Heart right ventricle (tissue), 16 donors: ENCODE measurements around the gene HBEGF. TPM values are rescaled to one million over a fixed set of nuclear protein-coding genes. Genes with fewer than 3 reads are reported as not detected.
A peak's percentile ranks its signal among the peaks of the same experiment; 100 is the strongest.

ENCODE experiments used
- ATAC-seq, 8 donors: fragments of 200-7000 bp; cut with Tn5 transposase; one replicate each; pipeline ENCODE4 v1.9.1; 2020; ENCODE audit warnings: mild to moderate bottlenecking in 8 of 8, moderate library complexity in 8 of 8, moderate number of reproducible peaks in 1 of 8
- DNase-seq, 2 donors: peaks; one replicate each; pipeline ENCODE4 v3.0.0-alpha.2; 2020
- H3K27ac ChIP-seq, 10 donors: fragments of 200-600 bp; sonication (generic) in 2 of 10; one replicate each; pipeline versions ENCODE4 v1.5.0 to v1.8.0; 2020 to 2022; ENCODE audit warnings: mild to moderate bottlenecking in 3 of 10
- H3K27me3 ChIP-seq, 7 donors: fragments of 200-600 bp; one replicate each; pipeline ENCODE4 v1.8.0; 2021 to 2022; ENCODE audit warnings: mild to moderate bottlenecking in 2 of 7
- H3K36me3 ChIP-seq, 9 donors: fragments of 200-600 bp; sonication (generic) in 1 of 9; one replicate each; pipeline versions ENCODE4 v1.5.0 to v1.8.0; 2020 to 2022; ENCODE audit warnings: mild to moderate bottlenecking in 2 of 9
- H3K4me1 ChIP-seq, 9 donors: fragments of 200-600 bp; sonication (generic) in 1 of 9; one replicate each; pipeline versions ENCODE4 v1.5.0 to v1.8.0; 2020 to 2022; ENCODE audit warnings: mild to moderate bottlenecking in 4 of 9
- H3K4me3 ChIP-seq, 10 donors: fragments of 200-600 bp; sonication (generic) in 2 of 10; one replicate each; pipeline versions ENCODE4 v1.5.0 to v1.8.0; 2020 to 2022; ENCODE audit warnings: mild to moderate bottlenecking in 7 of 10, moderate library complexity in 2 of 10
- H3K9me3 ChIP-seq, 11 donors: fragments of 200-600 bp in 10 of 11; sonication (generic) in 2 of 11; one replicate each; pipeline versions ENCODE4 v1.5.0 to v1.8.0; 2013 to 2022; ENCODE audit warnings: mild to moderate bottlenecking in 2 of 11, control low read depth in 1 of 11, moderate library complexity in 1 of 11
- WGBS, 2 donors: extraction: QIAGEN DNeasy Blood & Tissue Kit; methylation state at CpG; one replicate each; pipeline ENCODE4 v1.1.7; 2013; ENCODE audit warnings: inconsistent platforms in 1 of 2; 5-methylcytosine and 5-hydroxymethylcytosine counted together
- intact Hi-C, 10 donors: fragments of 100-400 bp; cut with DNase I; formaldehyde crosslinking; loops; one replicate each; pipeline versions ENCODE4 v1.11.1 to v1.14.2; 2022
- polyA plus RNA-seq, 2 donors: library from polyadenylated mRNA; stranded (reverse); fragments of 200-250 nt; gene quantifications; one replicate each; pipeline ENCODE4 v1.2.3, GENCODE V29; 2013
- total RNA-seq, 10 donors: library from RNA; stranded (reverse); fragmentation: NEBNext Ultra II Directional in 3 of 10; extraction: Animal tissue kit (Norgen Biotek cat#: 25700) in 3 of 10; gene quantifications; one replicate each; pipeline versions ENCODE4 v1.2.1 to v1.2.4, GENCODE V29; 2021 to 2023
- TF ChIP-seq, protein P1 (sequence below), 9 donors: fragments of 200-600 bp; sonication (generic) in 2 of 9; IDR thresholded peaks; one replicate each; pipeline versions ENCODE4 v1.5.0 to v1.8.0; 2021 to 2022; ENCODE audit warnings: antibody characterized with exemption in 9 of 9, mild to moderate bottlenecking in 5 of 9, moderate library complexity in 1 of 9
- donor health status: Arrhythmogenic right ventricular cardiomyopathy.
- donor health status: ischemic (EF 13 %, LVEDD 7.1; RV severe dilation, severe dysfunction).
- donor health status: healthy with polysubstance abuse.
- donor health status: DM: no; HTN: yes; CAD: no.
- donor health status: DM: no; HTN: no; CAD: no.
- donor health status: ischemic (EF 25% LVEDD 6.9; RV normal size, moderate dysfunction).
- donor health status: ischemic (EF 25% LVEDD 5.7; RV mildly dilated, moderate dysfunction).
- donor health status: healthy.
- donor health status: DM: yes; HTN: yes; CAD: no.
- donor health status: Ischemic cardiomyopathy.
- donor health status: ischemic (EF 35%, LVEDD 5.7; RV mildly dilated, moderate dysfunction).
- donor health status: nonischemic (EF 11% LVEDD 7.7; RV severe dilation, severe dysfunction).
- donor health status: DM: yes; HTN: yes; CAD: no.
- donor health status: PGD.
- donor health status: ischemic (EF 29% LVEDD 5.4; RV normal size, mild dysfunction).
- donor health status: nonischemic (EF 23%, LVEDD 6.1; RV moderate dilation, normal function).

The HBEGF gene
- total and polyA plus RNA-seq, 12 donors = 14.6 to 121 (median 32.4) TPM

DNA sequence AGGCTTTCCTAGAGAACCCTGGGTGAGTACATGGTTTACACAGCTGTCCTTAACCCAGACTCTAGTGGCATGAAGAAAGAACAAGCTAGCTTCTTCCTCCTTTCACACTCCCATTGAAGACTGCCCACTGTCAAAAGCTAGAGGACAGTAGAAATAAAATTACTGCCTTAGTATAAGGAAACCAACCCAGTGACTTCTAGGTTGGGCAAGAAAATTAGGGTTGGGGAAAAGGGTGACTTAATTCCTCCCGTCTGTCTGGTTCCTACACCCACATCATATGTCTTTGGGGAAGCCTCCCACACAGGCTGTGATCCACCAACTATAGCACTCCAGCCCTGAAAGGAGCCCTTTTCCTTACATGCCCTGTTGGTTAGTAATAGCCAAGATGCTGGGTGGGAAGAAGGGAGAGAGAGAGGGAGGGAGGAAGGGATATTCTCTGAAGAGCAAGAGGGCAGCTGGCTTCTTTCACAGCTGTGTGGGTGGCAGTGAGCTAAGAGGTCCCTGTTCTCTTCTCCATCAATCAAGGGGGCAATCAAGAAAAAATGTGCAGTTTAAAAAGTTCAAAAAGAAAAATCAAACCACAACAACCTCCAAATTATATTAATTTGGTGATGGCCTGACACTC lies 21.7 kb downstream of the HBEGF start:
- no peaks in the 10 kb centered on the region for H3K27me3 ChIP-seq
- ATAC-seq = peak in 3 of 8 donors; percentile 11 to 46 (median 17)
- intact Hi-C loops = no loop called here
- no peaks in the 10 kb centered on the region for H3K36me3 ChIP-seq
- no peak overlapping the region for H3K4me3 ChIP-seq
- no peak for DNase-seq
- no peaks in the 10 kb centered on the region for H3K9me3 ChIP-seq
- TF ChIP-seq, protein P1, sequence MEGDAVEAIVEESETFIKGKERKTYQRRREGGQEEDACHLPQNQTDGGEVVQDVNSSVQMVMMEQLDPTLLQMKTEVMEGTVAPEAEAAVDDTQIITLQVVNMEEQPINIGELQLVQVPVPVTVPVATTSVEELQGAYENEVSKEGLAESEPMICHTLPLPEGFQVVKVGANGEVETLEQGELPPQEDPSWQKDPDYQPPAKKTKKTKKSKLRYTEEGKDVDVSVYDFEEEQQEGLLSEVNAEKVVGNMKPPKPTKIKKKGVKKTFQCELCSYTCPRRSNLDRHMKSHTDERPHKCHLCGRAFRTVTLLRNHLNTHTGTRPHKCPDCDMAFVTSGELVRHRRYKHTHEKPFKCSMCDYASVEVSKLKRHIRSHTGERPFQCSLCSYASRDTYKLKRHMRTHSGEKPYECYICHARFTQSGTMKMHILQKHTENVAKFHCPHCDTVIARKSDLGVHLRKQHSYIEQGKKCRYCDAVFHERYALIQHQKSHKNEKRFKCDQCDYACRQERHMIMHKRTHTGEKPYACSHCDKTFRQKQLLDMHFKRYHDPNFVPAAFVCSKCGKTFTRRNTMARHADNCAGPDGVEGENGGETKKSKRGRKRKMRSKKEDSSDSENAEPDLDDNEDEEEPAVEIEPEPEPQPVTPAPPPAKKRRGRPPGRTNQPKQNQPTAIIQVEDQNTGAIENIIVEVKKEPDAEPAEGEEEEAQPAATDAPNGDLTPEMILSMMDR (IDR thresholded peaks at IDR 0.05) = no peak
- H3K4me1 ChIP-seq = peaks cover 19 to 71% (median 63%) of the 10 kb centered on the region in 9 donors
- peak overlapping the region in 7 of 10 donors; percentile 45 to 88 (median 75) for H3K27ac ChIP-seq
- 56 to 72% methylated on average over 1 of the region's 1 CpG for WGBS, 2 donors

DNA sequence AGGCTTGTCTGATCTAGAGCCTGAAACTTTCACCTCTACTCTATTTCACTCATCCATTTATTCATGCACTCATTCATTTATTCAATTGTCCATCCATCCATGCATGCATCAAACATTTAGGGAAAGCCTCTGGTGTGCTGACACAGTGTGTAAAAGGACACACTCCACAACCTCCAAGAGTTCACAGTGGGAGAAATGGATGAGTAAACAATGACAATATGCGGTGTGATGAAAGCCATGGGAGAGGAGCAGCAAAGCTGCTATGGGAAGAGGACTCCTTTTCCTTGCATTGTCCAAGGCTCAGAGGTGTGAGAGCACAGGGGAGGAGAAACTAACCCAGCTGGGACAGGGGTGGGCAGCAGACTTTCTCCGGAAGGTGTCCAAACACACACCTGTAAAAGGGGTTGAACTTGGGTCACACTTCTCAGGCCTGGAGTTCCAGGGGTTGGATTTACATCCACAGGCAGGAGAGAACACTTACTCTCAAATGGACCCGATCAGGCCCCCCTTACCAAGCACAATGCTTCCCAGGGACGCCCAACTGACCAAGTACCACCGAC lies 22.3 kb downstream of the HBEGF start:
- no peak for ATAC-seq
- no peaks in the 10 kb centered on the region for H3K27me3 ChIP-seq
- no peak for DNase-seq
- H3K4me1 ChIP-seq = peaks cover 19 to 77% (median 57%) of the 10 kb centered on the region in 9 donors
- intact Hi-C loops = no loop called here
- no peaks in the 10 kb centered on the region for H3K9me3 ChIP-seq
- peak overlapping the region; percentile 45 to 88 (median 76) for H3K27ac ChIP-seq
- no peak overlapping the region for H3K4me3 ChIP-seq
- no peaks in the 10 kb centered on the region for H3K36me3 ChIP-seq
- TF ChIP-seq, protein P1 (IDR thresholded peaks at IDR 0.05) = no peak
- WGBS, 2 donors = 79 to 81% methylated on average over 5 of the region's 5 CpGs

DNA sequence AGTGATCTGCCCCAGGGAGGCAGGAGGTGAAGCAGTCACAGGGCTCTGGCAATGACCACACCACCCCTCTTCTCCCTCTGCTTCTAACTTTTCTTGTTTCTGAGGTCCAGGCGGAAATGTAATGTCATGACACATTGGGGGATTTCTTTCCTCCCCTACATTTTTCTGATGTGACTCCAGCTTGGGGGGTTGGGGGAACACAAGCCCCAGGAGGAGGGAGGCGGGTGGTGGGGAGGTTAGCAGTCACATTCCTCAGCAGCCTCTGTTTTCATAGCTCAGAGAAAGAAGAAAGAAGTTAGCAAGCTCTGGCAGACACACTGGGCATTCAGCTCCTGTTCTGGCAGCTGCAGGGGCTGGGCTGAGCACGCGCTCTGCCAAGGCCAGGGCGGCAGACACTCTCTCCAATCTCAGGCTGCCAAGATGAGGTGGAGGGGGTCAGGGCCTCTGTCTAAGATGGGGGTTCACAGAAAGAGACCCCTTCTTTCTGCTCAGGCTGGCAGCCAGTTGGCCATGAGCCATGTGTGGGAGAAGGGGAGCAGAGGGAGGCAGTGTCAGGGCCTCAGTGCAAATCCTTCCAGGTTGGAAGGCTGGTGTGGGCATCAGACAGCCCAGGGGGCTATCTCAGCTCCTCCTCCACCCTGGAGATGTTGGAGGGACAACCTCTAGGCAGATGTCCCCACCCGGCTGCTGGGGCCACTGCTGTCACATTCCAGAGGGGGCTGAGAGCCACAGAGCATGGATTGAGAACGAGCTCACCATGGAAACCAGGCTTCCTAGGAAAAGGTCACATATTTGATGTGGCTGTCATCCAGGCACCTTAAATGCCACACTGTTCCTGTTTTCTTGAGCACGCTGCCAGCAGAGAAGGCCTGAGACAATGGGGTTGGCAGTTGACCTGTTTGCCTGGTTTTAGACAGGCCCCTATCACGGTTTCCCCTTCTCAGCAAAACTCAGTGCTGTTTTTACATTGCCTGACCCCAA lies 23.4 kb downstream of the HBEGF start:
- intact Hi-C loops = no loop called here
- Histone ChIP-seq H3K36me3 (no peaks in the 10 kb centered on the region), H3K27ac (peak overlapping the region; percentile 56 to 88 (median 80)), H3K4me3 (no peak overlapping the region), H3K9me3 (no peaks in the 10 kb centered on the region), H3K27me3 (no peaks in the 10 kb centered on the region), H3K4me1 (peaks cover 18 to 78% (median 46%) of the 10 kb centered on the region in 9 donors)
- peak in 1 of 2 donors; percentile 38 for DNase-seq
- WGBS, 2 donors = 33 to 45% methylated on average over 9 of the region's 9 CpGs
- TF ChIP-seq, protein P1 (IDR thresholded peaks at IDR 0.05) = no peak
- peak; percentile 56 to 86 (median 77) for ATAC-seq

DNA sequence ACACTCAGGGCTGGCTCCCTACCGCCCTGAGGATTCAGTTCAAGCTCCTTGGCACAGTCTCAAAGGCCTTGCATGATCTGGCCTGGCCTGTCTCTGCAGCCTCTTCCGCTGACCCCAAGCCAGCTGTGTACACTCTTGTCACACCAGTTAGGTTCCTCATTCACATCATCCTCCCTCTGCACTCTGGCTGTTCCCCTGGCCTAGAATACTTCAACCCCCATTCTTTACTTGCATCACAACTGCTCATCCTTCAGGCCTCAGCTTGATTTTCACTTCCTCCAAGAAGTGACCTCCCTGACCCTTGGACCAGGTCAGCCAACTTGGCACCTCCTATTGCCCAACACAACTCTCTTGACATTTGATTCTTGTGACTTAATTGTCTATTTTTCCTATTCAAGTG lies 24.6 kb downstream of the HBEGF start:
- ATAC-seq (peak; percentile 35 to 75 (median 61)), DNase-seq (peak; percentile 34 to 54)
- peaks cover 15 to 69% (median 33%) of the 10 kb centered on the region in 9 donors for H3K4me1 ChIP-seq
- no peaks in the 10 kb centered on the region for H3K27me3 ChIP-seq
- H3K4me3 ChIP-seq = no peak overlapping the region
- no peaks in the 10 kb centered on the region for H3K9me3 ChIP-seq
- intact Hi-C loops = no loop called here
- 73 to 83% methylated on average over 2 of the region's 2 CpGs for WGBS, 2 donors
- peak overlapping the region in 5 of 10 donors; percentile 75 to 88 (median 81) for H3K27ac ChIP-seq
- no peaks in the 10 kb centered on the region for H3K36me3 ChIP-seq
- TF ChIP-seq, protein P1 (IDR thresholded peaks at IDR 0.05) = no peak
